Measurements from ENCODE around the gene MYH1. TPM values are rescaled to one million over a fixed set of nuclear protein-coding genes. Genes with fewer than 3 reads are reported as not detected.

The MYH1 gene
- not detected in 2 replicates for total RNA-seq

DNA sequence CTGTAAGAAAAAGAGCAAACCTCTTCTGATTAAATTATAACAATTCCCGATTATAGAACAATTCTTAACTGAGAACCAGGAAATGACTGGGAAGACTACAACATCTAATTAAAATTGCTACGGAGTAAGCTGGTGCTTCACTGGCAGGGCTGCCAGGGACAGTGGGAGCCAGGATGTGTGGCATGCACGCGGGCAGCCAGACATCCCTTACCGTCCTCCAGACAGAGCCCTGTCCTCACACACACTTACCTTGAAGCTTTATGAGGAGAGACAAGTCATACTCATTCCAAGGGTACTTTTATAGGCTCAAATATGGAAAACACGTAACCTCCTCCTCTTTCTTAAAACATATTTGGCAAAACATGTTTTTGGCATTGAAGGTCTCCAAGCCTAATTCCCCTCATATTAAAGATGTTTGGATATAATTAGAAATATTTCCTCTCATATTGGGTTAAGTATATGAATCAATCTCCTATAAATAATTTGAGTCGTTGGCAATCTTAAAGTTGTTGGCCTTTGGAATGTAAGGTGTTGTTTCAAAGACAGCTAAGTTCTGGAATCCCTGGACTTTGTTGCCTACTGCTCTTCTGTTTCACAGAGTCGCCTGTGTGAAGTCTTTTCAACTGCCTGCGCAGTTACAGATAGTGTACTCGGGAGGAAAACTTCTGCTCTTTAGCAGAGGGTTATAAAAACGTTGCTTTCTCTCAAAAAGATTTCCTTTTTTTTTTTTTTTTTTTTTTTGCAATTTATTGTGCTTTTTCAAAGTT is at the start of gene MYH1:
MYH1 (minus strand) TSS at position 272 of the 767 bp plus-strand sequence. CDS start 1,900 bp downstream, outside the sequence.

DNA sequence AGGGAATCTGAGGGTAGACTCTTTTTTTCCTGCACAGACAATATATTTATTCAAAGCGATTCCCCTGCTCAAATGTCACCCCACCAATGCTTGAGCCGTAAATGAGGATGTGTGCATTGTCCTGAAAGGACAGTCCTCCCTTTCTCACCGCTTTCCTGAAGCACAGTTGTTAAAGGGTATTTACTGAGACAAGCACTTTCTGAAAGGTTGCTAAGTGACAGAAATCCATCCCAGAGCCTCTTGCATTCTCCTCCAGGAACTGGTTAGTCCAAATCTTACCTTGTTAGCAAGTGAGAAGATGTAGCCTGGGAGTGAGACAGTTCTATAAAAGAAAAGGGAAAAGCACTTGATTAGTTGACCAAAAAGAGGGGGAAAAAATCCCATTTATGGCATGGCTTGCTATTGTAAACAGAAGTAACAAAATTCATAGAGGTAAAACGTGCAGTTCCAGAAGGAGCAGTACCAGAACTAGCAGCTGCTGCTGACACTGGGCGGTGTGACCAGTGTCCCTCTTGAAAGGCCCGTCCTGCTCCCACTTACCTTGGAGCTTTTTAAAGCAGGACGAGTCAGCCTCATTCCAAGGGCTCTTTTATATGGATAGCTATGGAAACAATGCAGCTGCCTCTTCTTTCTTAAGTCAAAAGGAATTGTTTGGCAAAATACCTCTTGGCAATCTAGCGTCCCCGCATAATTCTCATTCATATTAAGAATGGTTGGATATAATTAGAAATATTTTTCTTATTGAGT is 30.9 kb upstream of the MYH1 start, which contains the start of gene MYH2:
MYH2 (minus strand) TSS at position 563 of the 747 bp plus-strand sequence. CDS start 1,738 bp downstream, outside the sequence.

DNA sequence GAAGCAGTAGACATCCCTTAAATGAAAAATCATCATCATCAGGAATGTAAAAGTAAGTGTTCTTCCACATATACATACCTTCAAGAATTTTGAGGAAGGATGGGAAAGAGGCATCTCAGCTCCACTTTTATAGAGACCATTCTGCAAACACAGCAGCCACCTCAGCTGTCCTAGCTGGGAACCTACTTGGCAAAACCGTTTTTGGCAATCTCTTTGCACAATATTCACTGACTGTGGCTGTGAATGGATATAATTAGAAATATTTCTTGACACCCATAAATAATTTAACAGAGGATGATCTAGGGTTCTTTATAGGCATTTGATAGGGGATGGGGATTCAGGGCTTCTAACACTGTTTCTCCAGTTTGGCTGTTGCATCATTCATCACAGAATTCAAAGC is 48.9 kb downstream of the MYH1 start, which contains the start of gene MYH4:
MYH4 (minus strand) TSS at position 101 of the 400 bp plus-strand sequence. CDS start 2,814 bp downstream, outside the sequence.

Other genes with a start within 250 kb of the MYH1 start
- not detected in 2 replicates for gene MYH13, start 145.5 kb downstream of the MYH1 start, total RNA-seq
- gene MYH8, start 96.6 kb downstream of the MYH1 start, total RNA-seq: not detected in 2 replicates
- gene MYH4, start 49.0 kb downstream of the MYH1 start, total RNA-seq: not detected in 2 replicates
- not detected in 2 replicates for gene MYH2, start 31.1 kb upstream of the MYH1 start, total RNA-seq
- gene MYH3, start 138.8 kb upstream of the MYH1 start, total RNA-seq: under 0.01 and 0.50 TPM in 2 replicates
- 23.1 and 26.7 TPM in 2 replicates for gene SCO1, start 179.0 kb upstream of the MYH1 start, total RNA-seq
- gene ADPRM, start 179.1 kb upstream of the MYH1 start, total RNA-seq: 9.7 and 10.4 TPM in 2 replicates
- gene TMEM220, start 211.5 kb upstream of the MYH1 start, total RNA-seq: 1.1 and 2.0 TPM in 2 replicates